ENCODE data around the gene SECTM1.

The SECTM1 gene

DNA sequence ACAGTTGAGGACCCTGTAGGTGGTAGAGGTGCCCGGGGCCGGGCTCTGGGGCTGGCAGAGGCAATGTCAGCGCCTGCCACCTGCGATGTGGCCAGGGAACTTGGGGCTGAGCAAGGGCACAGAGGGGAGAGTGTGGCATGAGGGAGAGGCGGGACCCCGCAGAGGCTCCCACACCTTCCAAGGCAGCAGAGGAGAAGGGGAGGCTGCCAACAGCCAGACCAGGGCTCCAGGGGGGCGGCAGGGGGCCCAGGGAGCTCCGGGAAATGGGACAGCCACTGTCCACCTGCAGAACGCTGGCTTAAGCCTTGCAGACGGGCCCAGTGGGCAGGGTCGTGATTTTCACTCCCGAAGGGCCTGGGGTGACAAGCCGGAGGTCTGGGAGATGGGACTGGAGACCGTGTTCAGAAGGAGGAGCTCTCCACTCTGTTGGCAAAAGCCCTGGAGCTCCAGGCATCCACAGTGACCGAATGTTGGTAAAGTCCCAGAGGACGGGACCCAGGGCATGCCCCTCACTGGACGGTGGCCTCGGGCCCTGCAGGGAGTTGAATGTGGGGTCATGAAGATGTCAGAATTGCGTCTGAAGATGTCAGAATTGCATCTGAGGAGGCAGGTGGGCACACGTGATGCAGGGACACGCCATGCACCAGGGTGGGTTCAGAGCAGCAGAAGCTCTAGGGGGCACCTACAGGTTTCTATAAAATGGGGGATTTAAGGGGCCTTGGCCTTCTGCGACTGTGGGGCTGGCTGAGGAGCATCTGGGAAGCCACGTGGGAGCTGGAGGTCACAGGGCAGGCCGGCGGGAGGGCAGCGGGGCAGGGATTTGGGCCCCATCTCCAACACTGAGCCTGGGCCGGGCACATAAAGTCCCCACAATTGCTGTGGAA, 34.8 kb downstream of the SECTM1 start:
- DNase-seq (ENCODE audit: extremely low read depth, insufficient read length) = no peak
- H3K36me3 ChIP-seq (ENCODE audit: control insufficient read depth, insufficient read depth, low read length) = no peaks in the 10 kb centered on the region
- TF ChIP-seq, protein P1, sequence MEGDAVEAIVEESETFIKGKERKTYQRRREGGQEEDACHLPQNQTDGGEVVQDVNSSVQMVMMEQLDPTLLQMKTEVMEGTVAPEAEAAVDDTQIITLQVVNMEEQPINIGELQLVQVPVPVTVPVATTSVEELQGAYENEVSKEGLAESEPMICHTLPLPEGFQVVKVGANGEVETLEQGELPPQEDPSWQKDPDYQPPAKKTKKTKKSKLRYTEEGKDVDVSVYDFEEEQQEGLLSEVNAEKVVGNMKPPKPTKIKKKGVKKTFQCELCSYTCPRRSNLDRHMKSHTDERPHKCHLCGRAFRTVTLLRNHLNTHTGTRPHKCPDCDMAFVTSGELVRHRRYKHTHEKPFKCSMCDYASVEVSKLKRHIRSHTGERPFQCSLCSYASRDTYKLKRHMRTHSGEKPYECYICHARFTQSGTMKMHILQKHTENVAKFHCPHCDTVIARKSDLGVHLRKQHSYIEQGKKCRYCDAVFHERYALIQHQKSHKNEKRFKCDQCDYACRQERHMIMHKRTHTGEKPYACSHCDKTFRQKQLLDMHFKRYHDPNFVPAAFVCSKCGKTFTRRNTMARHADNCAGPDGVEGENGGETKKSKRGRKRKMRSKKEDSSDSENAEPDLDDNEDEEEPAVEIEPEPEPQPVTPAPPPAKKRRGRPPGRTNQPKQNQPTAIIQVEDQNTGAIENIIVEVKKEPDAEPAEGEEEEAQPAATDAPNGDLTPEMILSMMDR (IDR thresholded peaks at IDR 0.05; ENCODE audit: insufficient read depth, low read length, poor library complexity, severe bottlenecking) = no peak
- peak overlapping the region; percentile 73 for H3K4me3 ChIP-seq (replicated peaks; ENCODE audit: low read depth, low read length)
- no peaks in the 10 kb centered on the region for H3K27me3 ChIP-seq (replicated peaks; ENCODE audit: control insufficient read depth, insufficient read depth, low read length)

DNA sequence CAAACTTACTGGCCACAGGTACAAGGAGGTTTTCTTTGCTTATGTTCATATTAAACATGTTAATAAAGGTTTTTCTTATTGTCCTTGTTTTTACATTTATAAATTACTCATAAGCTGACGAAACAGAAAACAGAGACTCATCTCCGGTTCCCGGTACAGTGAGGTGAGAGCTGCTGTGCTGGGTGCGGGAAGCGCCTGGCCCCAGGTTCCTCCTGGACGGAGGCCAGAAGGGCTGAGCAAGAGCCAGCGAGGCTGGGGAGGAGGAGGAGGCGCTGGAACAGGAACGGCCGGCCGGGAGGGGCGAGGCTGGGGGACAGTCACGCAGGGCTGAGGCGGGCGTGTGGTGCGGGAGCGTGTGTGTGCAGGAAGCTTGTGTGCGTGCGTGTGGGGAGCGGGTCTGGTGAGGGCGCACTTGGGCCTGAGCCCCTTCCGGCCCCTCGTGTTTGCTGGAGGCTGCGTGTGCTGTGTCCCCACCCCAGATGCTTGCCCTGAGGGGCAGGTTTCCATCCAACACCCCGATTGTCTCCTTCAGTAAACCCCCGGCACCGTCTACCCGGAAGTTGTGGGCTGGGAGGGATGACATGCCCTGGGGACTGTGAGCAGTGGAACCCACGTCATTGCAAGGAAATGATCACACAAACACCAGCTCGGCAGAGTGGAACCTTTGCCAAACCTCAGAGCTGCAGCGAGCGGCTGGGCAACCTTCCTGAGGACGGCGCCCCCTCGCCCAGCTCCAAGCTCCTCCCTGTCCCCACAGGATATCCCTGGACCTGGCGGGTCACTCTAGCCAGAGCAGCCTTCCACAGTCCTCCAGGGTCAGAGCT, 35.6 kb downstream of the SECTM1 start:
- DNase-seq (ENCODE audit: extremely low read depth, insufficient read length) = peak; percentile 86
- Histone ChIP-seq H3K27me3 (replicated peaks; ENCODE audit: control insufficient read depth, insufficient read depth, low read length) (no peaks in the 10 kb centered on the region), H3K36me3 (ENCODE audit: control insufficient read depth, insufficient read depth, low read length) (no peaks in the 10 kb centered on the region), H3K4me3 (replicated peaks; ENCODE audit: low read depth, low read length) (peak overlapping the region; percentile 73)
- TF ChIP-seq, protein P1 (IDR thresholded peaks at IDR 0.05; ENCODE audit: insufficient read depth, low read length, poor library complexity, severe bottlenecking) = no peak

DNA sequence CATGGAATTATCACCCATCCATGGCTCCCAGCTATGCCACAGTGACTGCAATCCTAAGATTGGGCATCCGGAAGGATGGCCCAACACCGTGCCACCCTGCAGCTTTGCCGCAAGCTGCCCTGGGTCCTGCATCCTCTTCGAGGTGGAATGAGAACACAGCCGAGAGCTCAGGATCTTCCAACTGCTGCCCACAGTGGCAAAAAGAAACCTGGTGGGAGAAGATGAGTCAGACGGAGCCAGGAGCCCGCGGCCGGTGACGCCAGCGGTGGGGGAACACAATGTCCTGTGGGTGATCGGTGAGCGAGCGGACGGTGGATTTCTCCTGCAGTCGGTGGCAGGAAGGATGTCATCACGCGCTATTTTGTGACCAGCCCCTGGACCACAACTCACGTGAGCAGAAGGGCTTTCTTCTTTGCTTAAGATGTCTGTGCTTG, 36.3 kb downstream of the SECTM1 start:
- H3K36me3 ChIP-seq (ENCODE audit: control insufficient read depth, insufficient read depth, low read length) = no peaks in the 10 kb centered on the region
- H3K27me3 ChIP-seq (replicated peaks; ENCODE audit: control insufficient read depth, insufficient read depth, low read length) = no peaks in the 10 kb centered on the region
- TF ChIP-seq, protein P1 (IDR thresholded peaks at IDR 0.05; ENCODE audit: insufficient read depth, low read length, poor library complexity, severe bottlenecking) = no peak
- H3K4me3 ChIP-seq (replicated peaks; ENCODE audit: low read depth, low read length) = peak overlapping the region; percentile 73
- DNase-seq (ENCODE audit: extremely low read depth, insufficient read length) = peak; percentile 88

DNA sequence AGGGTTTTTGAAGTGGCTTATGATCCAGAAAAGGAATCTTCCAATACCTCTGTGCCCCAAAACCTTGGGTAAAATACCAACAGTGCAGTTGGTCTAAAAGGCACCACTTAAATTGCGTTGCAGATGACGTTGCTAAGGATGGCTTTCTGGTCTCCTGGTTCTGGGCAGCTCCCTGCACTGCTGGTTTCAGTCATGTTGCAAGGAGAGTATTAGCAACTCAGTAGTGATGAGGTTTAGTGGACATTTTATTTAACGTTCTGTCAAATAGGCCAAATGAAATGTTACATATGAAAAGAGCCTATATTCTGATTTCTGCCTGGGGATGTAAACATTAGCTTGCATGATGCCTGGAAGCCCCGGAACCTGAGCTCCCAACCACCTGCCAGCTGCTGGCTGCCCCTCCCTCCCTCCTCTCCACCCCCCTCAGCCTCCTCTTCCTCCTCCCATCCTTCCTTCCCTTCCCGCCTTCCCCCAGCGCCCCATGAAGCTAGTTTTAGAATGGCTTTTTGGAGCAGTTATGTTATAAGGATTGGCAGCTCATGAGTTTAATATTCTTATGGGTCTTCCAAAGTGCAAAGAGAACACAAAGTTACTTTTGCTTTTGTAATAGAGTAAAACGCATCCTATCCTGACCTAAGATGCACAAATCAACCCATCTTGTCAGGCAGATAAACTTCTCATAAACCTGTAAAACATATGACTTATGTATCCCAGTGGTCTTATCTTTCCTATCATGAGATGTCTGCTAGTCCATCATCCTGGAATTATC, 36.9 kb downstream of the SECTM1 start:
- Histone ChIP-seq H3K36me3 (ENCODE audit: control insufficient read depth, insufficient read depth, low read length) (no peaks in the 10 kb centered on the region), H3K4me3 (replicated peaks; ENCODE audit: low read depth, low read length) (peak overlapping the region; percentile 73), H3K27me3 (replicated peaks; ENCODE audit: control insufficient read depth, insufficient read depth, low read length) (no peaks in the 10 kb centered on the region)
- TF ChIP-seq, protein P1 (IDR thresholded peaks at IDR 0.05; ENCODE audit: insufficient read depth, low read length, poor library complexity, severe bottlenecking) = no peak
- DNase-seq (ENCODE audit: extremely low read depth, insufficient read length) = no peak

DNA sequence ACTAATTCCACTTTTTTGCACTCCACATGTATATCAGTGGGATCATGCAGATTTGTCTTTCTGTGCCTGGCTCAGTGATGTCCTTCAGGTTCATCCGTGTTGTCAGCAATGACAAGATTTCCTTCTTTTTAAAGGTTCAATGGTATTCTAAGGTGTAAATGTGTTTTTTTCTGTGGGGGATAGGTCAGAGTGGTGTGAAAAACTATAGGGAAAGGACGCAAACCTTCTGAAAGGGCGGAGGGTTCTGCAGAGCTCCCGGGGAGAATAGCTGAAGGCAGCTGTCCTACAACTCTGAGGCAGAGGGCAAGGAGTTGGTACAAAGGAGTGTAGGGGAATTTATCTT, 38.1 kb downstream of the SECTM1 start:
- TF ChIP-seq, protein P1 (IDR thresholded peaks at IDR 0.05; ENCODE audit: insufficient read depth, low read length, poor library complexity, severe bottlenecking) = no peak
- Histone ChIP-seq H3K4me3 (replicated peaks; ENCODE audit: low read depth, low read length) (no peak overlapping the region), H3K36me3 (ENCODE audit: control insufficient read depth, insufficient read depth, low read length) (no peaks in the 10 kb centered on the region), H3K27me3 (replicated peaks; ENCODE audit: control insufficient read depth, insufficient read depth, low read length) (no peaks in the 10 kb centered on the region)
- DNase-seq (ENCODE audit: extremely low read depth, insufficient read length) = no peak

Data from GM06990 (cell line).